Measurements from ENCODE around the gene RCCD1. TPM values are rescaled to one million over a fixed set of nuclear protein-coding genes. Genes with fewer than 3 reads are reported as not detected.
"Not testable (repeated sequence)": the region's sequence is repeated elsewhere in the genome, so short reads cannot be mapped to it uniquely, and the experiment has no call there.

The RCCD1 gene, protein sequence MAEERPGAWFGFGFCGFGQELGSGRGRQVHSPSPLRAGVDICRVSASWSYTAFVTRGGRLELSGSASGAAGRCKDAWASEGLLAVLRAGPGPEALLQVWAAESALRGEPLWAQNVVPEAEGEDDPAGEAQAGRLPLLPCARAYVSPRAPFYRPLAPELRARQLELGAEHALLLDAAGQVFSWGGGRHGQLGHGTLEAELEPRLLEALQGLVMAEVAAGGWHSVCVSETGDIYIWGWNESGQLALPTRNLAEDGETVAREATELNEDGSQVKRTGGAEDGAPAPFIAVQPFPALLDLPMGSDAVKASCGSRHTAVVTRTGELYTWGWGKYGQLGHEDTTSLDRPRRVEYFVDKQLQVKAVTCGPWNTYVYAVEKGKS
- polyA plus RNA-seq, result 6.0 TPM

DNA sequence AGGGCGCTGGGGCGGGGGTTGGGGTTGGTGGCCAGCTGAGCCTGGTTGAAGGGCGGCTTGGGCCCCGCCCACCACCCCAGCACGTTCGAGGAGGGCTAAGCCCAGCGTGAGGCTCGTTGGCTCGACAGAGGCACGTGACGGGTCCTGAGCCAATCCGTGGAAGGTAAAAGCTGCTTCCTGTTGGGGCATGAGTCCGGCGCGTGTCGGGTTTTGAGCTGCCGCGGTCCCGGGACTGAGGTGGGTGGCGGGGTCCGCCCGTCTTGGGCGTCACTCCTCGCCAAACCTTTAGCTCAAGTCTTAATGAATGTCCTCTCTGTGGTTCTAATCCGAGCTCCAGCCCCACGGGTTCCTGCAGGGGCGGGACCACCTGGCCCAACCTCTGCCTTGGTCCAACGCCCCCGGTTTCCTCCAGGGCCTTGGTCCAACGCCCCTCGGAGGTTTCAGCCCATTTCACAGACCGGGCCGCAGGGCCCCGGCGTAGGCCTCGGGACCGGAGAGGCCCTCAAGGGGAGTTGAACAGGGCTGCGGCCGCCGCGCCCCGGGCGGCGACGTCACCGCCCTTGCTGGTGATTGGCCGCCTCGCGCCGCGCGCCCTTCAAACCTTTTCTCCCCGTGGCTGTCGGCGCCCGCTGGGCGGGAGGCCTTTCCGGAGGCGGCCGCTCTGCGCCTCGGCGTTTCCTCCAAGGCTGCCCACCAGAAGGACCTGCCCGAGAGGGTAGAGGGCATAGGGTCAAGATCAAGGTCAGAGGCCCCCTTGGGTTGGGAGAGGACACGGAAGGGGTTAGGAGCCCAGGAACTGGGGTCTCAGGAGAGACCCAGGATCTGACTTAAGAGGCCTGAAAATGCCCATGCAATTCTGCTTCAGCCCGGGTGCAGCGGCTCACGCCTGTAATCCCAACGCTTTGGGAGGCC, at the start of gene RCCD1:
Gene RCCD1 (plus strand): TSS at position 173 of the 912 bp plus-strand sequence. CDS start 1,851 bp downstream, outside the sequence.
- peak within 1 kb of the TSS; percentile 89 to 96 (median 95) for H3K4me3 Mint-ChIP-seq
- peaks cover 9 to 11% (median 9%) of the 10 kb centered on the region in 3 donors for H3K4me1 Mint-ChIP-seq
- H3K9me3 Mint-ChIP-seq, result no peaks in the 10 kb centered on the region
- no peaks in the 10 kb centered on the region for H3K27me3 Mint-ChIP-seq
- peaks cover 6% of the 10 kb centered on the region for H3K36me3 Mint-ChIP-seq
- H3K27ac Mint-ChIP-seq, result peak within 1 kb of the TSS; percentile 77 to 96 (median 96)

DNA sequence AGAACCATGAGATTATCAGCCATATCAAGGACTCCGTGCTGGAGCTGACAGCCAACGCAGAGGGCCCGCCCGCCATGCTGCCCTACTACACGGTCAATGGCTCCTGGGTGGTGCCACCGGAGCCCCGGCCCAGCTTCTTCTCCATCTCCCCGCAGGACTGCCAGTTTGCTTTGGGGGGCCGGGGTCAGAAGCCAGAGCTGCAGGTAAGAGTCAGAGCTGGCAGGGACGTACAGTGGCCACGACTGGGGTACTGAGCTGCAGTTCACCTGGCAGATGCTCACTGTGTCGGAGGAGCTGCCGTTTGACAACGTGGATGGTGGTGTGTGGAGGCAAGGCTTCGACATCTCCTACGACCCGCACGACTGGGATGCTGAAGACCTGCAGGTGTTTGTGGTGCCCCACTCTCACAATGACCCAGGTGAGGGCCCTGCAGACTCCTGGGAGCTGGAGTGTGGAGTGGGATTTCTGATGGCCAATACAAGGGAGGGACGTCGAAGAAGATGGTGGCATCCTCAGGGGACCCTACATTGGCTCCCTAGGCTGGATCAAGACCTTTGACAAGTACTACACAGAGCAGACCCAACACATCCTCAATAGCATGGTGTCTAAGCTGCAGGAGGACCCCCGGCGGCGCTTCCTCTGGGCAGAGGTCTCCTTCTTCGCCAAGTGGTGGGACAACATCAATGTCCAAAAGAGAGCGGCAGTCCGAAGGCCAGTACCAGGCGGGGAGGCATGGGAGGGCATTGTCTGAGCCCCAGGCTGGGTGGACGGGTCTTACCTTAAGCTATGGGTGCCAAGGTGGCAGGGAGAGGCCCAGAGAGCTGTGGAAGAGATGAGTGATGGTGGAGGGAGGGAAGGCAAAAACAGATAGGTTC, 49.1 kb upstream of the RCCD1 start:
- Mint-ChIP-seq H3K4me3 (peak overlapping the region in 1 of 4 donors; percentile 90), H3K27me3 (no peaks in the 10 kb centered on the region), H3K9me3 (no peaks in the 10 kb centered on the region), H3K4me1 (peaks cover 14 to 22% (median 18%) of the 10 kb centered on the region in 3 donors), H3K36me3 (peaks cover 4% of the 10 kb centered on the region), H3K27ac (peak overlapping the region in 1 of 3 donors; percentile 12)

DNA sequence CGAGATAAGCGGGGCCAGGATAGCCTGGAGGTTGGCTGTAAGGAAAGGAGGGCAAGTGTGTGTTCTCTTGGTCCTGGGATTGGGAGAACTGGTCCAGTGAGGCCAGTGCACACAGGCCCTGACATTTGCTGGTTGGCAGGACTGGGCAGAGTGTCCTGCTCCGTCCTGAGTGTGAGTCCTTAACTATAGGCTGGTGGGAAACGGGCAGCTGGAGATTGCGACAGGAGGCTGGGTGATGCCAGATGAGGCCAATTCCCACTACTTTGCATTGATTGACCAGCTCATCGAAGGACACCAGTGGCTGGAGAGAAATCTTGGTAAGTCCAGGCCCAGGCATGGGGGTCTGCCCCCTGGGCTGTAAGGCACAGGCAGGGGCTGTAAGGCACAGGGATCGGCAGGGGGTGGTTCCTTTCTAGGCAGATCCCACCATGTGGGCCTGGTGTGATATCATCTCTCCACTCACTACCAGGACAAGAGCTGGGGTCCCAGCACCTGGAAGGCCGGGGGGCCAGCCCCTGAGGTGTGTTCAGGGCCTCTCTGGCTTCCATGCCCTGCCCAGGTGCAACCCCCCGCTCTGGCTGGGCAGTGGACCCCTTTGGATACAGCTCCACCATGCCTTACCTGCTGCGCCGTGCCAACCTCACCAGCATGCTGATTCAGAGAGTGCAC, 48.4 kb upstream of the RCCD1 start:
- H3K9me3 Mint-ChIP-seq, result no peaks in the 10 kb centered on the region
- peaks cover 4% of the 10 kb centered on the region for H3K36me3 Mint-ChIP-seq

DNA sequence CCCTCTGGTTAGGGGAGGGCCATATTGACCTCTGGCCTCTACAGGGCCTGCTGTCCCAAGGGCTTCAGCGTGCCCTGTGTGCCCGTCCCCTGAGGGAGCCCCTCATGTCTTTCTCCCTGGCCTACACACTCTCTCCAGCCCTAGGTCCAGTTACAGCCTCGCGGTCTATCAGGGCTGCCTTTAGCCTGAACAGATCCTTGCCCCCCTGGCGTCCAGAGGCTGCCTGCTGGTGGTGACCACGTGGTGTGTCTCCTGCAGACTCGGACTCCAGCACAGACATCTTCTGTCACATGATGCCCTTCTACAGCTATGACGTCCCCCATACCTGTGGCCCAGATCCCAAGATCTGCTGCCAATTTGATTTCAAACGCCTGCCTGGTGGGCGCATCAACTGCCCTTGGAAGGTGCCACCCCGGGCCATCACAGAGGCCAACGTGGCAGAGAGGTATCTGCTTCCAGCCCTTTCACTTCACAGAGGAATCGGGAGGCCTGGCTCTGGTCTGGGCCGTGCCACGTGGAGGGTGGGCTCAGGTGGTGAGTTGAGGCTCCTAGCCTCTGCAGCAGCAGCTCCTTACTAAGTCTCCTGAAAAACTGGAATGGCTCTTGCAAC, 47.5 kb upstream of the RCCD1 start:
- peaks cover 6% of the 10 kb centered on the region for H3K36me3 Mint-ChIP-seq
- H3K27me3 Mint-ChIP-seq, result no peaks in the 10 kb centered on the region
- peak overlapping the region in 2 of 3 donors; percentile 25 to 76 for H3K27ac Mint-ChIP-seq
- H3K9me3 Mint-ChIP-seq, result no peaks in the 10 kb centered on the region
- peaks cover 2 to 12% (median 7%) of the 10 kb centered on the region in 3 donors for H3K4me1 Mint-ChIP-seq
- H3K4me3 Mint-ChIP-seq, result peak overlapping the region in 1 of 4 donors; percentile 71

More for the DNA sequence above, 48.4 kb upstream of the RCCD1 start:
- H3K27me3 Mint-ChIP-seq, result no peaks in the 10 kb centered on the region
- H3K27ac Mint-ChIP-seq, result no peak overlapping the region
- H3K4me3 Mint-ChIP-seq, result peak overlapping the region in 1 of 4 donors; percentile 28
- peaks cover 11 to 20% (median 16%) of the 10 kb centered on the region in 3 donors for H3K4me1 Mint-ChIP-seq

DNA sequence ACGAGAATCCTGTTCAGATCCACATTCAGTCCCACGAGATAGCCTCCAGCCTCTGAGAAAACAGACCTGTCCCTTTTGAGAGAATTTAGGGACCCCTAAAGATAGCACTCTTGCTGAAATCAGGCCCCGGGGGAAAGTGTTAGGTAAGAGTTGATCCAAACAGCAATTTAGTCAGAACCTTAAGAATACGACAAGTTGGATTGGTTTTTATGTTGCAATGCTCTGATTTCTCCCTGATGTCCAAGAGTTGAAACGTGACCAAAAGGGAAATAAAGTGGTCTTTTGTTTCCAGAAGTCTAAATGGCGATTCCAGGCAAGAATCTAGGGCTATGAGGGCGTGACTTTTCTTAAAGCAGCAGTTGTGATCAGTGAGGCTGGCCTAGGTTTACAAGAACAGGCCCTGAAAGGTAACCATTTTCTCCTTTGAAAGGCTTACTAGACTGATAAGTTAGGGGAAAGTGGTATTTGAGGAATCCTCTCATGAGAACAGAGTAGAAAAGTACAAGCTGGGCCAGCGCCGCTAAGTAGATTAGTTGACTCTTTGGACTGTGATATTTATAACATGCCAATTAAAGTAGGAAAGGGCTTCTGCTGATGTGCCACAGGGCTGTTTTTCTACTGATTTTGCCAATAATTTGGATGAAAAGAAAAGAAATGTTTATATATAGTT, 46.7 kb upstream of the RCCD1 start:
- H3K9me3 Mint-ChIP-seq, result no peaks in the 10 kb centered on the region
- H3K4me3 Mint-ChIP-seq, result peak overlapping the region in 1 of 4 donors; percentile 71
- H3K4me1 Mint-ChIP-seq, result peaks cover 2 to 9% (median 7%) of the 10 kb centered on the region in 3 donors
- no peaks in the 10 kb centered on the region for H3K27me3 Mint-ChIP-seq
- no peak overlapping the region for H3K27ac Mint-ChIP-seq
- peaks cover 6% of the 10 kb centered on the region for H3K36me3 Mint-ChIP-seq

DNA sequence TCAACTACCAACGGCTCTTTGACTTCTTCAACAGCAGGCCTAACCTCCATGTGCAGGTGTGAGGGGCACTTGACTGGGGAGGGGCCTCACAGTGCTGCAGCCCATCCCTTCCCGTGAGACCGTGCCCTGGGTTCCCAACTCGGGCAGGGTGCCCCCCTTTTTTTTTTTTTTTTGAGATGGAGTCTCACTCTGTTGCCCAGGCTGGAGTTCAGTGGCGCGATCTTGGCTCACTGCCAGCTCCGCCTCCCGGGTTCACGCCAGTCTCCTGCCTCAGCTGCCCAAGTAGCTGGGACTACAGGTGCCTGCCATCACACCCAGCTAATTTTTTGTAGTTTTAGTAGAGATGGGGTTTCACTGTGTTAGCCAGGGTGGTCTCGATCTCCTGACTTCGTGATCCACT, 45.2 kb upstream of the RCCD1 start:
- not testable (repeated sequence) for H3K27me3 Mint-ChIP-seq, H3K9me3 Mint-ChIP-seq, H3K4me1 Mint-ChIP-seq, H3K27ac Mint-ChIP-seq, H3K36me3 Mint-ChIP-seq, H3K4me3 Mint-ChIP-seq

DNA sequence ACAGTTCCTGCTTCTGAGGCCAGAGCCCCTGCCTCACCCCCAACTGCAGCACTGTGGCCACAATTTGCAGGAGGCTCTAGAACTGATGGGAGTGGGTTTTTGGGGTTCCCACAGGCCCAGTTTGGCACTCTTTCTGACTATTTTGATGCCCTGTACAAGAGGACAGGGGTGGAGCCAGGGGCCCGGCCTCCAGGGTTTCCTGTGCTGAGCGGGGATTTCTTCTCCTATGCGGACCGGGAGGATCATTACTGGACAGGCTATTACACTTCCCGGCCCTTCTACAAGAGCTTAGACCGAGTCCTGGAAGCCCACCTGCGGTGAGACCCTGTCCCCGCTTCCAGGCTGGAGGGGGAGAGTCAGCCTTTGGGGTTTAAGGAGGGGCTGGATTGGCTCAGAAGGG, 44.7 kb upstream of the RCCD1 start:
- Mint-ChIP-seq H3K4me1 (peaks cover 0 to 2% (median 1%) of the 10 kb centered on the region in 3 donors), H3K9me3 (no peaks in the 10 kb centered on the region), H3K27me3 (no peaks in the 10 kb centered on the region), H3K36me3 (peaks cover 6% of the 10 kb centered on the region), H3K4me3 (no peak overlapping the region), H3K27ac (no peak overlapping the region)

DNA sequence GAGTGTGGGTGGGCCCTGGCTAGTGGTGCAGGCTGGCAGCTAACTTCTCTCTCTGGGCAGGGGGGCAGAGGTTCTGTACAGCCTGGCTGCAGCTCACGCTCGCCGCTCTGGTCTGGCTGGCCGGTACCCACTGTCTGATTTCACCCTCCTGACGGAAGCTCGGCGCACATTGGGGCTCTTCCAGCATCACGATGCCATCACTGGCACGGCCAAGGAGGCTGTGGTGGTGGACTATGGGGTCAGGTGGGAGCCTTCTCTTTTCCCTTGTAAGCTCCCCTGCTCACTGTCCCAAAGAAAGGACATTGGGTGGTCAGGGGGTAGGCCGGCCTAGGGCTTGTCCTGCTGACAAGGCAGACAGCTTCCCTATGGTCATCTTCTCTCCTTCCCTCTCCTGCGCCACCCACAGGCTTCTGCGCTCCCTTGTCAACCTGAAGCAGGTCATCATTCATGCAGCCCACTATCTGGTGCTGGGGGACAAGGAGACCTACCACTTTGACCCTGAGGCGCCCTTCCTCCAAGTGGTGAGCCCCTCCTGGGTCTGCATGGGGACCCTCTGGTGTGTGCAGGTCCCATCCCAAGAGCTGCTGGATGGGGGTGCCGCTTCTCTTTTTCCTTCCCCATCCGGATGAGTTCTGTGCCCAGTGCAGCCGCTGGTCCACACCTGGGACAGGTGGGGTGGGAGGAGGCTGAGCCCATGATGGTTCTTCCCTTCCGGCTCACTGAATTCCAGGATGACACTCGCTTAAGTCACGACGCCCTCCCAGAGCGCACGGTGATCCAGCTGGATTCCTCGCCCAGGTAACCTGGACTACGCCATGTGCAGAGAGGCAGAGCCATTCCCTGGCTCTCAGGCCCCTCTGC, 44.0 kb upstream of the RCCD1 start:
- Mint-ChIP-seq H3K27ac (no peak overlapping the region), H3K4me1 (no peaks in the 10 kb centered on the region), H3K9me3 (no peaks in the 10 kb centered on the region), H3K4me3 (no peak overlapping the region), H3K36me3 (peaks cover 4% of the 10 kb centered on the region), H3K27me3 (no peaks in the 10 kb centered on the region)

DNA sequence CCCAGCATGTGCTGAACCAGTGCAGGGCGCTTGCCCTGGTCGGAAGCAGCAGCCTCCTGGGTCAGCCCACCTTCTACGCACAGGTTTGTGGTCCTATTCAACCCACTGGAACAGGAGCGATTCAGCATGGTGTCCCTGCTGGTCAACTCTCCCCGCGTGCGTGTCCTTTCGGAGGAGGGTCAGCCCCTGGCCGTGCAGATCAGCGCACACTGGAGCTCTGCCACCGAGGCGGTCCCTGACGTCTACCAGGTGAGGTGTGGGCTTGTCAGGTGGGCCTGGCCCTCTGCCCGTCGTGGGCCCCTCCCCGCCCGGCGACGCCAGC, 43.4 kb upstream of the RCCD1 start:
- Mint-ChIP-seq H3K36me3 (peaks cover 4% of the 10 kb centered on the region), H3K9me3 (no peaks in the 10 kb centered on the region), H3K27ac (no peak overlapping the region), H3K27me3 (no peaks in the 10 kb centered on the region), H3K4me3 (no peak overlapping the region), H3K4me1 (no peaks in the 10 kb centered on the region)

DNA sequence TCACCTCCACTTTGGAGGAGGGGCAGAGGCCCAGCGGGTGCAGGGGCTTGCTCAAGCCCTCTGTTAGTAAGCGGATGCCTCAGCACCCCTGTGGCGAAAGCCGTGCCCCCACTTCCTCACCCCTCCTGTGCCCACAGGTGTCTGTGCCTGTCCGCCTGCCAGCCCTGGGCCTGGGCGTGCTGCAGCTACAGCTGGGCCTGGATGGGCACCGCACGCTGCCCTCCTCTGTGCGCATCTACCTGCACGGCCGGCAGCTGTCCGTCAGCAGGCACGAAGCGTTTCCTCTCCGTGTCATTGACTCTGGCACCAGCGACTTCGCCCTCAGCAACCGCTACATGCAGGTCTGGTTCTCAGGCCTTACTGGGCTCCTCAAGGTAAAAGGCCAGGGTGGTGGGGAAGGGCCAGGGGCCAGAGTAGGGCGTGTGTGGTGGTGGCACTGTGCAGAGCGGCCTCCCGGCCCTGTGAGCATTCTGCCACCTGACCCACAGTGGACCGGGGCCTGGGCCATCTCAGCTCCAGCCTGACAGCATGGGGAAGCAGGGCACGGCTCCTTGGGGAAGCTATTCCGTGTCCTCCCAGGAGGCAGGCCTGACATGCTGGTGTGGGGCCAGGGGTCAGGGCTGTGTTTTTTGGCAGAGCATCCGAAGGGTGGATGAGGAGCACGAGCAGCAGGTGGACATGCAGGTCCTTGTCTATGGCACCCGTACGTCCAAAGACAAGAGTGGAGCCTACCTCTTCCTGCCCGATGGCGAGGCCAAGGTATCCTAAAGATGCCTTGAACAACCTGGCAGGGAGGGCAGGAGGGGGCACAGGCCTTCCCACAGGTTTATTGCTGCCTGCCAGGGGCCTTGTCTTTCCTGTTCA, 42.5 kb upstream of the RCCD1 start:
- Mint-ChIP-seq H3K27me3 (no peaks in the 10 kb centered on the region), H3K9me3 (no peaks in the 10 kb centered on the region), H3K36me3 (peaks cover 4% of the 10 kb centered on the region), H3K27ac (peak overlapping the region in 1 of 3 donors; percentile 84), H3K4me1 (peaks cover 0 to under 1% (median 0%) of the 10 kb centered on the region in 3 donors), H3K4me3 (no peak overlapping the region)

DNA sequence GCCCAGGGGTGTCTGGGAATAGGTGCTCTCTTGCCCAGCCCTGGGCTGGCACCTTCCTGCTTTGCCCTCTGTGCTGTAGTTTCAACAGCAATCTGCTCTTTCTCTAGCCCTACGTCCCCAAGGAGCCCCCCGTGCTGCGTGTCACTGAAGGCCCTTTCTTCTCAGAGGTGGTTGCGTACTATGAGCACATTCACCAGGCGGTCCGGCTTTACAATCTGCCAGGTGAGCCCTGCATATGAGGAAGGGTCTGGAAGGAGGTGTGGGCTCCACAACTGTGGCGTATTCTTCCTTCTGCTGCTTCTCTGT, 42.0 kb upstream of the RCCD1 start:
- Mint-ChIP-seq H3K36me3 (peaks cover 4% of the 10 kb centered on the region), H3K27ac (no peak overlapping the region), H3K27me3 (no peaks in the 10 kb centered on the region), H3K9me3 (no peaks in the 10 kb centered on the region), H3K4me3 (peak overlapping the region in 1 of 4 donors; percentile 27), H3K4me1 (peaks cover 0 to 2% (median 0%) of the 10 kb centered on the region in 3 donors)

DNA sequence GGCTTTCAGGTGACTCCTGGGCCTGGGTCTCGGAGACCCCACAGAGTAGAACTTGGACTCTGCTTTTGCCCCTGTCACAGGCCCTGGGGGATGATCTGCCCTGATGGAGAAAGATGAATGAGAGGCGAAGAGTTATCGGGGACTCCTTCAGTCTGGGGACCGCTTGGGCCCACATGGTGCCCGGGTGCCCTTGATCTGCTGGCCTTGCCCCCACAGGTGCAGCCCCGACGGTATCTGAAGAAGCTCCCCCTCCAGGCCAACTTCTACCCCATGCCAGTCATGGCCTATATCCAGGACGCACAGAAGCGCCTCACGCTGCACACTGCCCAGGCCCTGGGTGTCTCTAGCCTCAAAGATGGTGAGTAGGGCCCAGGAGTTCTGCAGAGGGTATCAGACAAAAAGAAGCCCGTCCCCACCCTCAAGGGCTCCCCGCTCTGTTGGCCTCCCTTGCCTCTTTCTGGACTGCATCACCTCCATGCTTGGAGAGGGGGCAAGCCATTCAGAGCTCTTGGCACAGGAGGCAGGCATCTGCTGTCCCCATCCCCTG, 41.2 kb upstream of the RCCD1 start:
- no peak overlapping the region for H3K4me3 Mint-ChIP-seq
- H3K36me3 Mint-ChIP-seq, result peaks cover 4% of the 10 kb centered on the region
- peaks cover 0 to 2% (median 0%) of the 10 kb centered on the region in 3 donors for H3K4me1 Mint-ChIP-seq
- no peaks in the 10 kb centered on the region for H3K9me3 Mint-ChIP-seq
- no peaks in the 10 kb centered on the region for H3K27me3 Mint-ChIP-seq
- H3K27ac Mint-ChIP-seq, result no peak overlapping the region

Measured in IgD-negative memory B cell (primary cell).